ENCODE results near the gene MT1M.

DNA sequence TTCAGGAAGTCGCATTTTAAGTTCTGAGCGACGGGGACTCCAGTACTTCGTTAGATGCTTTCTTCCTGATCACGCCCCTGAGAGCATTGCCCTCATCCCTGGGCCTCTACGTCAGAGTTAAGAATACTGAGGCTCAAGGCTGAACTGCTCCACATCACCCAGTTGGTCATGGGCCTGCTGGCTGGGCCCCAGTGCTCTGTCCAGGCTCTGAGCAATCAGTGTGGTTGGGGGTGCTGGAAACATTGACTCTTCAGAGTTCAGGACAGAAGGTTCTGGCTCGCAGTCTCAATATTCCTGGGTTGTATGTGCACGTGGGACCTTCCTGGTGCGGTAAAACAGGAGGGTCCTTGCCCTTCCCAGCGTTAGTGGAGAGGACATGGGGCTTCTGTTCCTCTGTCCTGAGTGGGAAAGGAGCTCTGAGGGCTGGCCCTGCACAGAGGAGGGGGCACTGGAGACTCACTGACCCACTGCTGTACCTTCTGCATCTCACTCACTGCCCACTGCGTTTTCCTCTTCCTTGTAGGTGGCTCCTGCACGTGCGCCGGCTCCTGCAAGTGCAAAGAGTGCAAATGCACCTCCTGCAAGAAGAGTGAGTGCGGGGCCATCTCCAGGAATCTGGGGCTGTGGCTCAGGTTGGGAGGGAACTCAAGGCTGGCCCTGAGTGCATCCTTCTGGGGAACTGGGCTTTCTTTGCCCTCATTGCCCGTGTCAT lies 6.4 kb upstream of the MT1M start:
- no peak for TF ChIP-seq TAF1 (IDR thresholded peaks at IDR 0.05; ENCODE audit: borderline replicate concordance, low read depth, low read length)
- TF ChIP-seq CTCF (IDR thresholded peaks at IDR 0.05 in 2 of 3, conservative IDR thresholded peaks at IDR 0.05 in 1 of 3; ENCODE audit: control insufficient read depth in 2 of 3, extremely low read depth in 1 of 3, insufficient read depth in 1 of 3, low read depth in 3 of 3, low read length in 3 of 3) = no peak
- no peak for TF ChIP-seq NR2C1 (IDR thresholded peaks at IDR 0.05)
- TF ChIP-seq CREB1 (IDR thresholded peaks at IDR 0.05; ENCODE audit: low read depth) = no peak
- TF ChIP-seq, protein P1, sequence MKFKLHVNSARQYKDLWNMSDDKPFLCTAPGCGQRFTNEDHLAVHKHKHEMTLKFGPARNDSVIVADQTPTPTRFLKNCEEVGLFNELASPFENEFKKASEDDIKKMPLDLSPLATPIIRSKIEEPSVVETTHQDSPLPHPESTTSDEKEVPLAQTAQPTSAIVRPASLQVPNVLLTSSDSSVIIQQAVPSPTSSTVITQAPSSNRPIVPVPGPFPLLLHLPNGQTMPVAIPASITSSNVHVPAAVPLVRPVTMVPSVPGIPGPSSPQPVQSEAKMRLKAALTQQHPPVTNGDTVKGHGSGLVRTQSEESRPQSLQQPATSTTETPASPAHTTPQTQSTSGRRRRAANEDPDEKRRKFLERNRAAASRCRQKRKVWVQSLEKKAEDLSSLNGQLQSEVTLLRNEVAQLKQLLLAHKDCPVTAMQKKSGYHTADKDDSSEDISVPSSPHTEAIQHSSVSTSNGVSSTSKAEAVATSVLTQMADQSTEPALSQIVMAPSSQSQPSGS (IDR thresholded peaks at IDR 0.05; ENCODE audit: low read length) = no peak
- TF ChIP-seq BRCA1 (IDR thresholded peaks at IDR 0.05; ENCODE audit: low read depth, low read length) = no peak
